C4-2B (cell line): ENCODE measurements around the gene FAM20A.
"Not testable (repeated sequence)": the region's sequence is repeated elsewhere in the genome, so short reads cannot be mapped to it uniquely, and the experiment has no call there.

ENCODE experiments used
- ZFX ChIP-seq: fragments of 450-650 bp; IDR thresholded peaks from 2 replicates; pipeline ENCODE4 v1.6.1; 2017
- TF ChIP-seq, protein P1 (sequence below): fragments of 450-650 bp; conservative IDR thresholded peaks from 2 replicates; pipeline ENCODE4 v1.5.1; 2017; ENCODE audit warnings: mild to moderate bottlenecking

DNA sequence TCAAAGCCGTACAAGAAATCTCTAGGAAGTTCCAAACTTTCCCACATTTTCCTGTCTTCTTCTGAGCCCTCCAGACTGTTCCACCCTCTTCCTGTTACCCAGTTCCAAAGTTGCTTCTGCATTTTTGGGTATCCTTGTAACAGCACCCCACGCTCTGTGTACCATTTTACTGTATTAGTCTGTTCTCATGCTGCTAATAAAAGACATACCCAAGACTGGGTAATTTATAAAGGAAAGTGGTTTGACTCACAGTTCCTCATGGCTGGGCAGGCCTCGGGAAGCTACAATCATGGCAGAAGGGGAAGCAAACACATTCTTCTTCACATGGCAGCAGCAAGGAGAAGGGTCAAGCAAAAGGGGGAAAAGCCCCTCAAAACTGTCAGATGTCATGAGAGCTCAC is 82.1 kb downstream of the FAM20A start:
- TF ChIP-seq, protein P1, sequence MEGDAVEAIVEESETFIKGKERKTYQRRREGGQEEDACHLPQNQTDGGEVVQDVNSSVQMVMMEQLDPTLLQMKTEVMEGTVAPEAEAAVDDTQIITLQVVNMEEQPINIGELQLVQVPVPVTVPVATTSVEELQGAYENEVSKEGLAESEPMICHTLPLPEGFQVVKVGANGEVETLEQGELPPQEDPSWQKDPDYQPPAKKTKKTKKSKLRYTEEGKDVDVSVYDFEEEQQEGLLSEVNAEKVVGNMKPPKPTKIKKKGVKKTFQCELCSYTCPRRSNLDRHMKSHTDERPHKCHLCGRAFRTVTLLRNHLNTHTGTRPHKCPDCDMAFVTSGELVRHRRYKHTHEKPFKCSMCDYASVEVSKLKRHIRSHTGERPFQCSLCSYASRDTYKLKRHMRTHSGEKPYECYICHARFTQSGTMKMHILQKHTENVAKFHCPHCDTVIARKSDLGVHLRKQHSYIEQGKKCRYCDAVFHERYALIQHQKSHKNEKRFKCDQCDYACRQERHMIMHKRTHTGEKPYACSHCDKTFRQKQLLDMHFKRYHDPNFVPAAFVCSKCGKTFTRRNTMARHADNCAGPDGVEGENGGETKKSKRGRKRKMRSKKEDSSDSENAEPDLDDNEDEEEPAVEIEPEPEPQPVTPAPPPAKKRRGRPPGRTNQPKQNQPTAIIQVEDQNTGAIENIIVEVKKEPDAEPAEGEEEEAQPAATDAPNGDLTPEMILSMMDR = not testable (repeated sequence)
- not testable (repeated sequence) for TF ChIP-seq ZFX
